HL-60 (cell line): ENCODE data around the gene PPFIA4.
"Not testable (repeated sequence)": the region's sequence is repeated elsewhere in the genome, so short reads cannot be mapped to it uniquely, and the experiment has no call there.

Experiments used
- DNase-seq, 2 experiments: peaks; one replicate each; pipeline ENCODE4 v3.0.0-alpha.2; 2010 to 2020; ENCODE audit warnings: low read depth in 1 of 2, low spot score in 1 of 2
- H3K27ac ChIP-seq: fragments of 250-450 bp; sonication (Bioruptor Pico); replicated peaks from 2 replicates; pipeline ENCODE4 v1.5.1; 2020; ENCODE audit warnings: mild to moderate bottlenecking, moderate library complexity
- H3K27me3 ChIP-seq: fragments of 250-450 bp; sonication (Bioruptor Pico); 2 replicates; pipeline ENCODE4 v1.5.1; 2021; ENCODE audit warnings: mild to moderate bottlenecking, moderate library complexity; ENCODE audit not compliant: insufficient read depth, poor library complexity, severe bottlenecking
- H3K4me3 ChIP-seq: replicated peaks from 2 replicates; pipeline ENCODE4 v1.5.1; 2011; ENCODE audit warnings: mild to moderate bottlenecking, control low read depth, low read length; ENCODE audit not compliant: insufficient read depth
- CTCF ChIP-seq: IDR thresholded peaks from one replicate; pipeline ENCODE4 v1.5.1; 2011; ENCODE audit warnings: low read length, control low read depth, inconsistent platforms; ENCODE audit not compliant: insufficient read depth
- GABPA ChIP-seq: IDR thresholded peaks from 2 replicates; pipeline ENCODE4 v1.6.1; 2012; ENCODE audit warnings: low read depth
- POLR2AphosphoS5 ChIP-seq: IDR thresholded peaks from 2 replicates; pipeline ENCODE4 v1.6.1; 2012; ENCODE audit warnings: low read depth
- REST ChIP-seq: IDR thresholded peaks from 2 replicates; pipeline ENCODE4 v1.6.1; 2012; ENCODE audit warnings: low read depth; ENCODE audit not compliant: insufficient replicate concordance
- SPI1 ChIP-seq: IDR thresholded peaks from 2 replicates; pipeline ENCODE4 v1.6.1; 2012; ENCODE audit warnings: low read depth, mild to moderate bottlenecking, borderline replicate concordance

The PPFIA4 gene

GRCh38 chr1:203017061-203017460 lies 9.2 kb upstream of the PPFIA4 start:
- TF ChIP-seq CTCF (no peak), POLR2AphosphoS5 (no peak), REST (no peak), GABPA (no peak)
- Histone ChIP-seq H3K4me3 (no peak overlapping the region), H3K27ac (no peak overlapping the region), H3K27me3 (no peaks in the 10 kb centered on the region)
- DNase-seq: no peak

- H3K4me3 ChIP-seq: no peak overlapping the region
- TF ChIP-seq REST: no peak
- TF ChIP-seq SPI1: no peak
- TF ChIP-seq CTCF: no peak
- no peak for TF ChIP-seq POLR2AphosphoS5
- no peak for TF ChIP-seq GABPA
- H3K27me3 ChIP-seq: no peaks in the 10 kb centered on the region
- no peak overlapping the region for H3K27ac ChIP-seq
- no peak for DNase-seq
Observed at GRCh38 chr1:203017692-203018091, 8.6 kb upstream of the PPFIA4 start.

- not testable (repeated sequence) for DNase-seq, H3K27me3 ChIP-seq, H3K4me3 ChIP-seq, H3K27ac ChIP-seq
Observed at GRCh38 chr1:203022855-203023254, 3.4 kb upstream of the PPFIA4 start.

GRCh38 chr1:203025686-203026030 lies 633 bp upstream of the PPFIA4 start:
- no peak overlapping the region for H3K4me3 ChIP-seq
- no peak overlapping the region; the same call in 1 of the 2 replicates for H3K27ac ChIP-seq
- DNase-seq: no peak
- peaks cover 4% of the 10 kb centered on the region for H3K27me3 ChIP-seq
- no peak for TF ChIP-seq POLR2AphosphoS5
- TF ChIP-seq CTCF: no peak
- TF ChIP-seq REST: no peak
- TF ChIP-seq GABPA: no peak
- no peak for TF ChIP-seq SPI1
